Upper lobe of left lung (tissue), 6 donors: ENCODE measurements around the gene SCAMP1. TPM values are rescaled to one million over a fixed set of nuclear protein-coding genes. Genes with fewer than 3 reads are reported as not detected.
A peak's percentile ranks its signal among the peaks of the same experiment; 100 is the strongest.

Experiments
- ATAC-seq, 2 donors: fragments of 200-7000 bp; cut with Tn5 transposase; one replicate each; pipeline ENCODE4 v1.9.1; 2022; ENCODE audit warnings: mild to moderate bottlenecking in 2 of 2, moderate library complexity in 2 of 2; ENCODE audit not compliant: low FRiP score in 2 of 2
- DNase-seq, 2 donors: peaks; one replicate each; pipeline ENCODE4 v3.0.0-alpha.2; 2019 to 2020
- H3K27ac ChIP-seq, 4 donors: fragments of 200-600 bp; sonication (generic); one replicate each; pipeline ENCODE4 v1.5.1; 2016 to 2019
- H3K27me3 ChIP-seq, 4 donors: fragments of 200-600 bp; sonication (generic); one replicate each; pipeline ENCODE4 v1.5.1; 2017 to 2019
- H3K36me3 ChIP-seq, 4 donors: fragments of 200-600 bp; sonication (generic); one replicate each; pipeline ENCODE4 v1.5.1; 2016 to 2019
- H3K4me1 ChIP-seq, 4 donors: fragments of 200-600 bp; sonication (generic); one replicate each; pipeline ENCODE4 v1.5.1; 2018 to 2019
- H3K4me3 ChIP-seq, 4 donors: fragments of 200-600 bp; sonication (generic); one replicate each; pipeline ENCODE4 v1.5.1; 2017 to 2019; ENCODE audit warnings: mild to moderate bottlenecking in 2 of 4, moderate library complexity in 1 of 4
- H3K9me3 ChIP-seq, 4 donors: fragments of 200-600 bp; sonication (generic); one replicate each; pipeline ENCODE4 v1.5.1; 2018 to 2019
- EP300 ChIP-seq, 4 donors: sonication (generic); formaldehyde crosslinking; IDR thresholded peaks; one replicate each; pipeline ENCODE4 v1.5.1; 2017; ENCODE audit warnings: antibody characterized with exemption in 4 of 4, control low read depth in 2 of 4
- POLR2A ChIP-seq, 4 donors: fragments of 450-650 bp; IDR thresholded peaks; one replicate each; pipeline ENCODE4 v1.5.1; 2016 to 2017; ENCODE audit warnings: antibody characterized with exemption in 4 of 4, mild to moderate bottlenecking in 2 of 4
- POLR2AphosphoS5 ChIP-seq, 2 donors: sonication (generic); formaldehyde crosslinking; IDR thresholded peaks; one replicate each; pipeline ENCODE4 v1.5.1; 2017; ENCODE audit warnings: antibody characterized with exemption in 2 of 2
- WGBS, 2 donors: methylation state at CpG; one replicate each; pipeline ENCODE4 v1.1.5; 2017 to 2018; 5-methylcytosine and 5-hydroxymethylcytosine counted together
- total RNA-seq, 6 donors: library from RNA; depleted of rRNA in 4 of 6; stranded (reverse); fragments of >200 nt in 4 of 6; gene quantifications; one replicate each; pipeline versions ENCODE4 v1.1.0 to v1.2.1, GENCODE V29; 2016 to 2021
- TF ChIP-seq, protein P1 (sequence below), 6 experiments: fragments of 450-650 bp in 4 of 6; fragments of 200-600 bp in 2 of 6; sonication (generic) in 2 of 6; IDR thresholded peaks; one replicate each; pipeline ENCODE4 v1.5.1; 2016 to 2019; ENCODE audit warnings: antibody characterized with exemption in 6 of 6
- donor health status: DM: no; HTN: no; CAD: no; lungs with moderate emphysema.
- donor health status: DM: no; HTN: yes; CAD: no; lungs with severe emphysema.

The SCAMP1 gene
- total RNA-seq, 6 donors from 2014 or later: 5.3 to 37.3 (median 25.1) TPM

DNA sequence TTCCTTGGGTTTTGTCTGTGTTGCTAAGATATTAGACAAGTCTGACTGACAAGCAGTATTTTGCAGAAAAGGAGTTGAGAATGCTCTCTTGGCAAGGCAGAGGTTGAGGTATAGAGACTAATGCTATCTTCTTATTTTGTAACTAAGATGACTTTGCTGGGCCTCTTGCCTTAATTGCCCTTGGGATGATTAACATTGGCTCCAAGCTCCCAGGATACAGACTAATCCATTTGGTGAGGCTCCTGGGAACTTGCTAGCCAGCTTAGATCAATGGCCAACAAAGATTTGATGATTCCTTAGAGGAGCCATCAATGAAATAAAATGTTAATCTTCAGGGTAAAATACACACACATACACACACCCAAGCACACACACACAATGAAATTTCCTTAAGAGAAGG, 37.2 kb upstream of the SCAMP1 start:
- H3K36me3 ChIP-seq: no peaks in the 10 kb centered on the region
- no peak overlapping the region for H3K27ac ChIP-seq
- DNase-seq: no peak
- TF ChIP-seq POLR2A (IDR thresholded peaks at IDR 0.05) (no peak), EP300 (IDR thresholded peaks at IDR 0.05) (no peak), POLR2AphosphoS5 (IDR thresholded peaks at IDR 0.05) (no peak)
- TF ChIP-seq, protein P1, sequence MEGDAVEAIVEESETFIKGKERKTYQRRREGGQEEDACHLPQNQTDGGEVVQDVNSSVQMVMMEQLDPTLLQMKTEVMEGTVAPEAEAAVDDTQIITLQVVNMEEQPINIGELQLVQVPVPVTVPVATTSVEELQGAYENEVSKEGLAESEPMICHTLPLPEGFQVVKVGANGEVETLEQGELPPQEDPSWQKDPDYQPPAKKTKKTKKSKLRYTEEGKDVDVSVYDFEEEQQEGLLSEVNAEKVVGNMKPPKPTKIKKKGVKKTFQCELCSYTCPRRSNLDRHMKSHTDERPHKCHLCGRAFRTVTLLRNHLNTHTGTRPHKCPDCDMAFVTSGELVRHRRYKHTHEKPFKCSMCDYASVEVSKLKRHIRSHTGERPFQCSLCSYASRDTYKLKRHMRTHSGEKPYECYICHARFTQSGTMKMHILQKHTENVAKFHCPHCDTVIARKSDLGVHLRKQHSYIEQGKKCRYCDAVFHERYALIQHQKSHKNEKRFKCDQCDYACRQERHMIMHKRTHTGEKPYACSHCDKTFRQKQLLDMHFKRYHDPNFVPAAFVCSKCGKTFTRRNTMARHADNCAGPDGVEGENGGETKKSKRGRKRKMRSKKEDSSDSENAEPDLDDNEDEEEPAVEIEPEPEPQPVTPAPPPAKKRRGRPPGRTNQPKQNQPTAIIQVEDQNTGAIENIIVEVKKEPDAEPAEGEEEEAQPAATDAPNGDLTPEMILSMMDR (IDR thresholded peaks at IDR 0.05): no peak
- H3K4me1 ChIP-seq: no peaks in the 10 kb centered on the region
- H3K9me3 ChIP-seq: no peaks in the 10 kb centered on the region
- no peaks in the 10 kb centered on the region for H3K27me3 ChIP-seq
- no peak for ATAC-seq
- H3K4me3 ChIP-seq: no peak overlapping the region

GRCh38 chr5:78326930-78327329, 33.5 kb upstream of the SCAMP1 start:
- H3K27ac ChIP-seq: no peak overlapping the region
- no peaks in the 10 kb centered on the region for H3K4me1 ChIP-seq
- no peak for DNase-seq
- WGBS, 2 donors: 93 to 99% methylated on average over 3 of the region's 3 CpGs
- no peak overlapping the region for H3K4me3 ChIP-seq
- TF ChIP-seq EP300 (IDR thresholded peaks at IDR 0.05): no peak
- no peaks in the 10 kb centered on the region for H3K36me3 ChIP-seq
- no peak for ATAC-seq
- no peaks in the 10 kb centered on the region for H3K9me3 ChIP-seq
- no peaks in the 10 kb centered on the region for H3K27me3 ChIP-seq

DNA sequence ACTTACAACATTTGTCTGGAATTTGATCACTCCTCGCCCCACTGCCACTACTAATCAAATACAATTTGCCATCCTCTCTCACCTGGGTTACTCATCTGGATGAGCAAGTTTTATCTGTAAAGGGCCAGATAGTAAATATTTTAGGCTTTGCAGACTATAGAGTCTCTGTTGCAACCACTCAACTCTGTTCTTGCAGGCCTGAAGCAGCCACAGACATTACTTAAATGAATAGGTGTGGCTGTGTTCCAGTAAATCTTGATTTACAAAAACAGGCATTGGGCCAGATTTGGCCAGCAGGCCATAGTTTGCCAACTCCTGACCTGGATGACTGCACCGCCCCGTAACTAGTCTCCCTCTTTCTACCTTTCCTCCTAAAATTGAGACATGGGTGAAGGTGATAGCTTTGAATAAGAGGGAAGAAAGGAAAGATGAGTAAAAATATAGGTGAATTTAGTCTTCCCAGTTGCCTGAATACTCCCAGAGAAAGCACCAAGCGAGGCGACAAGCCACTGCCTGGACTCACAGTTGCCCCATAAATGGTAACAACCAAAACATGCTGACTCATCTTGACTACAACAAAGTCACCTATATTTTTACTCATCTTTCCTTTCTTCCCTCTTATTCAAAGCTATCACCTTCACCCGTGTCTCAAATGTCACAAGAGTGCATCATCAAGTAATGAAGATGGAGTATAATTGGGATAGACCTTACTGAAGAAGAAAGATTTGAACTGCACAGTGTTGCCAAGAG, 32.5 kb upstream of the SCAMP1 start:
- no peak for ATAC-seq
- Histone ChIP-seq H3K27me3 (no peaks in the 10 kb centered on the region), H3K9me3 (no peaks in the 10 kb centered on the region), H3K36me3 (no peaks in the 10 kb centered on the region), H3K4me1 (no peaks in the 10 kb centered on the region), H3K27ac (no peak overlapping the region), H3K4me3 (no peak overlapping the region)
- TF ChIP-seq POLR2A (IDR thresholded peaks at IDR 0.05) (no peak), EP300 (IDR thresholded peaks at IDR 0.05) (no peak), POLR2AphosphoS5 (IDR thresholded peaks at IDR 0.05) (no peak)
- TF ChIP-seq, protein P1 (IDR thresholded peaks at IDR 0.05): no peak
- peak in 1 of 2 donors; percentile 27 for DNase-seq
- WGBS, 2 donors: 84 to 90% methylated on average over 6 of the region's 6 CpGs

DNA sequence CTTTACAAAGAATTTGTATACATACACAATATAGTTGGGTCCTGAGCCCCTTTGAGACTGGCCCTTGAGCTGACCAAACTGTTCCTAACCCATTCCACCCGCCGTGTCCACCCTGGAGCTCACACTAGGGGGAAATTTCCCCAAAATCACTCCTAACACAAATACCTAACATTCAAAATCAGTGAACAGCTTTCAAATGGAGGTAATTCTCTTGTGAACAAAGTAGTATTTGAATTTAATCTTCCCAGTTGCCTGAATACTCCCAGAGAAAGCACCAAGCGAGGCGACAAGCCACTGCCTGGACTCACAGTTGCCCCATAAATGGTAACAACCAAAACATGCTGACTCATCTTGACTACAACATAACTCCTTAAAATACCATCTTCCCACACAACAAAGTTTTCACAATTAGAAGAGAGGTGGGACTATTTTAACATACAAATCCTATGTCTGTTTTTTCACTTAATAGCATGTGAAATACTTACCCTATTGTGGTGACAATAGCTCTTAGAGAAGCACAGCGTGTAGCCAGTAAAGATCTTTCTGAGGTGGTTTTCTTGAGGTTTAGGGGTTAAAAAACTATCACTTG, 31.7 kb upstream of the SCAMP1 start:
- no peak for ATAC-seq

DNA sequence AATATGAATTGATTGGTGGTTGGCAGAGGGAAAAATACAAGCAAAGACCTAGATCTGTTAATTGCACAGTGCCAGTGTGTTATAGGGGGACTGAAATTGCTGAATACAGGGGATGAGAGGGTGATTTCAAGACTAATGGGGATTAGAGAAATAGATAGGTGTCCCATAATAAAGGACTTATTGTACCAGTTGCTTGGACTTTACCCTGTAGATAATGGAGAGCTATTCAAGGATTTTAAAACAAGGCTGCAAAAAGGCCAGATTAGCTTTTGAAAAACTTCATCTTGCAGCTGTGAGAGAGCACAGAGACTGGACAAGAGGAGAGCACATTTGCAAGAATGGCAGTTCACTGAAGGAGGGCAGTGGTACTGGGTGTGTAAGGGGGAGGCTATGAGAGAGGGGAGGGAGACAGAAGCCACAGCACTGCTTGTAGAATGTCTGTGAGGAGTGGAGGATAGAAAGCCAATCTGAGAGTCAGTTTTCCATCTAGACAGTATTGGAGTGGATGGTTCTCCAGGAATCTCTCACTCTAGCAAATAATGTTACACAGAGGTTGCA, 28.8 kb upstream of the SCAMP1 start:
- Histone ChIP-seq H3K4me3 (no peak overlapping the region), H3K36me3 (no peaks in the 10 kb centered on the region), H3K27ac (no peak overlapping the region), H3K4me1 (no peaks in the 10 kb centered on the region), H3K27me3 (no peaks in the 10 kb centered on the region), H3K9me3 (no peaks in the 10 kb centered on the region)
- ATAC-seq: no peak
- no peak for DNase-seq
- TF ChIP-seq EP300 (IDR thresholded peaks at IDR 0.05): no peak
- TF ChIP-seq POLR2A (IDR thresholded peaks at IDR 0.05): no peak
- TF ChIP-seq POLR2AphosphoS5 (IDR thresholded peaks at IDR 0.05): no peak
- TF ChIP-seq, protein P1 (IDR thresholded peaks at IDR 0.05): no peak

More for the DNA sequence above, 31.7 kb upstream of the SCAMP1 start:
- WGBS, 2 donors: 93 to 97% methylated on average over 5 of the region's 5 CpGs
- no peaks in the 10 kb centered on the region for H3K36me3 ChIP-seq
- H3K27ac ChIP-seq: no peak overlapping the region
- no peak for DNase-seq
- no peak overlapping the region for H3K4me3 ChIP-seq
- no peaks in the 10 kb centered on the region for H3K4me1 ChIP-seq
- no peaks in the 10 kb centered on the region for H3K9me3 ChIP-seq
- TF ChIP-seq POLR2AphosphoS5 (IDR thresholded peaks at IDR 0.05) (no peak), POLR2A (IDR thresholded peaks at IDR 0.05) (no peak), EP300 (IDR thresholded peaks at IDR 0.05) (no peak)
- TF ChIP-seq, protein P1 (IDR thresholded peaks at IDR 0.05): no peak
- H3K27me3 ChIP-seq: no peaks in the 10 kb centered on the region
